ENCODE results near the gene PPP2R5C. TPM values are rescaled to one million over a fixed set of nuclear protein-coding genes. Genes with fewer than 3 reads are reported as not detected.

PPP2R5C gene
- total RNA-seq, 4 donors from 2014 or later, result 73.7 to 90.5 (median 87.6) TPM

GRCh38 chr14:101823066-101823465 lies 61.6 kb downstream of the PPP2R5C start:
- DNase-seq (ENCODE audit: low spot score) (no peak), ATAC-seq (ENCODE audit: low FRiP score) (no peak)
- no peak for TF ChIP-seq CTCF (IDR thresholded peaks at IDR 0.05)

GRCh38 chr14:101823511-101824120 lies 62.1 kb downstream of the PPP2R5C start:
- TF ChIP-seq CTCF (IDR thresholded peaks at IDR 0.05), result no peak
- DNase-seq (ENCODE audit: low spot score) (no peak), ATAC-seq (ENCODE audit: low FRiP score) (peak; percentile 82)

GRCh38 chr14:101824339-101824727 lies 62.8 kb downstream of the PPP2R5C start:
- TF ChIP-seq CTCF (IDR thresholded peaks at IDR 0.05), result no peak
- DNase-seq (ENCODE audit: low spot score), result no peak
- ATAC-seq (ENCODE audit: low FRiP score), result no peak

- no peak for TF ChIP-seq CTCF (IDR thresholded peaks at IDR 0.05)
- ATAC-seq (ENCODE audit: low FRiP score), result no peak
- no peak for DNase-seq (ENCODE audit: low spot score)
Measured at GRCh38 chr14:101825797-101826196, 64.3 kb downstream of the PPP2R5C start.

- ATAC-seq (ENCODE audit: low FRiP score) (no peak), DNase-seq (ENCODE audit: low spot score) (no peak)
- TF ChIP-seq CTCF (IDR thresholded peaks at IDR 0.05), result no peak
Measured at GRCh38 chr14:101826351-101826750, 64.8 kb downstream of the PPP2R5C start.

- no peak for TF ChIP-seq CTCF (IDR thresholded peaks at IDR 0.05)
- DNase-seq (ENCODE audit: low spot score) (no peak), ATAC-seq (ENCODE audit: low FRiP score) (no peak)
Measured at GRCh38 chr14:101827286-101827685, 65.8 kb downstream of the PPP2R5C start.

- DNase-seq (ENCODE audit: low spot score) (no peak), ATAC-seq (ENCODE audit: low FRiP score) (no peak)
- no peak for TF ChIP-seq CTCF (IDR thresholded peaks at IDR 0.05)
Measured at GRCh38 chr14:101828046-101828445, 66.5 kb downstream of the PPP2R5C start.

All from omental fat pad (tissue), 4 donors.